Breast epithelium (tissue), 3 donors: Measurements from ENCODE around the gene FSHR.

Experiments
- POLR2A ChIP-seq: fragments of 450-650 bp; IDR thresholded peaks from one replicate; pipeline ENCODE4 v1.6.1; 2016; ENCODE audit warnings: antibody characterized with exemption, mild to moderate bottlenecking, moderate library complexity
- TF ChIP-seq, protein P1 (sequence below), 3 donors: fragments of 450-650 bp; IDR thresholded peaks; one replicate each; pipeline ENCODE4 v1.5.1; 2016 to 2017; ENCODE audit warnings: antibody characterized with exemption in 3 of 3, mild to moderate bottlenecking in 3 of 3, moderate library complexity in 3 of 3

DNA sequence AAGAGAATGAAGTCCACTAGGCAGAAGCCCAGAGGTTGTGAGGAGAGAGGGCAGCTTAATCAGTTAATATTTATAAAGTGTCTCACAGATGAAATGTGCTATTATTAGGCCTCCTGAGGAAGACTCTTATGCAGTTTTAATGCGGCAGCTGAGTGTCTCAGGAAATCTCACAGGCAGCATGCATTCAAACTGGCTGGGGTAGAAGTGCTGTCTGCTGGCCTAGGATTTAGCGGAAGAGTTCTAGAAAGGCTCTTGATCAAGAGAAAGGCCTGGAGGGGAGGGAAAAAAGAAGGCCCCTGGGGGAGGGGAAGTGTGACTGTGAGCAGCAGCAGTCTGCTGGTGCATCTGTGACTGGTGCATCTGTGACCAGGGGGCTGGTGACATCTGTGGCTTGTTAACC lies 133.0 kb downstream of the FSHR start:
- TF ChIP-seq, protein P1, sequence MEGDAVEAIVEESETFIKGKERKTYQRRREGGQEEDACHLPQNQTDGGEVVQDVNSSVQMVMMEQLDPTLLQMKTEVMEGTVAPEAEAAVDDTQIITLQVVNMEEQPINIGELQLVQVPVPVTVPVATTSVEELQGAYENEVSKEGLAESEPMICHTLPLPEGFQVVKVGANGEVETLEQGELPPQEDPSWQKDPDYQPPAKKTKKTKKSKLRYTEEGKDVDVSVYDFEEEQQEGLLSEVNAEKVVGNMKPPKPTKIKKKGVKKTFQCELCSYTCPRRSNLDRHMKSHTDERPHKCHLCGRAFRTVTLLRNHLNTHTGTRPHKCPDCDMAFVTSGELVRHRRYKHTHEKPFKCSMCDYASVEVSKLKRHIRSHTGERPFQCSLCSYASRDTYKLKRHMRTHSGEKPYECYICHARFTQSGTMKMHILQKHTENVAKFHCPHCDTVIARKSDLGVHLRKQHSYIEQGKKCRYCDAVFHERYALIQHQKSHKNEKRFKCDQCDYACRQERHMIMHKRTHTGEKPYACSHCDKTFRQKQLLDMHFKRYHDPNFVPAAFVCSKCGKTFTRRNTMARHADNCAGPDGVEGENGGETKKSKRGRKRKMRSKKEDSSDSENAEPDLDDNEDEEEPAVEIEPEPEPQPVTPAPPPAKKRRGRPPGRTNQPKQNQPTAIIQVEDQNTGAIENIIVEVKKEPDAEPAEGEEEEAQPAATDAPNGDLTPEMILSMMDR (IDR thresholded peaks at IDR 0.05), result no peak
- TF ChIP-seq POLR2A, result no peak
